K562 (cell line): ENCODE data around the gene C4A.
"Not testable (repeated sequence)": the region's sequence is repeated elsewhere in the genome, so short reads cannot be mapped to it uniquely, and the experiment has no call there.

ENCODE experiments used
- AFF4 ChIP-seq: sonication (generic); formaldehyde crosslinking; IDR thresholded peaks from 2 replicates; pipeline ENCODE4 v1.8.0; 2023; ENCODE audit warnings: mild to moderate bottlenecking, missing genetic modification reagents
- TF ChIP-seq, protein P1 (sequence below), 3 experiments: IDR thresholded peaks in 2 of 3; conservative IDR thresholded peaks in 1 of 3; 2 replicates each; pipeline ENCODE4 v1.5.1; 2011 to 2012; ENCODE audit warnings: low read length in 3 of 3, mild to moderate bottlenecking in 3 of 3, control low read depth in 2 of 3, improper control_type of control experiment in 1 of 3, inconsistent platforms in 1 of 3, low read depth in 1 of 3, mixed read lengths in 1 of 3, moderate library complexity in 1 of 3; ENCODE audit not compliant: insufficient read depth in 2 of 3
- TF ChIP-seq, protein P2 (sequence below): fragments of 150-350 bp; IDR thresholded peaks from 2 replicates; pipeline ENCODE4 v1.6.1; 2014; ENCODE audit warnings: low read depth, mild to moderate bottlenecking, low read length, borderline replicate concordance

DNA sequence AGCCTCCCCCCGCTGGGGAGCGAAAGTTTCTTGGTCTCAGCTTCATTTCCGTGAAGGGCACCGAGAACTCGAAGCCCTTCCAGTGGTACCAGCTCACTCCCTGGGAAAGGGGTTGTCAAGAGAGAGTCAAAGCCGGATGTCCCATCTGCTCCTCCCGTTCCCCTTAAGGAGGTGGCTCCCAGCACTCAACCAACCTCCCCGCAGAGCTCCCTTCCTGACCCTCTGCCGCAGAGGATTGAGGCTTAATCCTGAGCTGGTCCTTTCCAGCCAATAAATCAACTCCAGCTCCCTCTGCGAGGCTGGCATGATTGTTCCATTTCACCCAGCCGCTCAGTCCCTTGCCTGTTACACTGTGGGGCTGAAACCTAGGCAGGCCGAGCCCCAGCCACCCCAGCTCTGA, 26.8 kb downstream of the C4A start:
- TF ChIP-seq, protein P1, sequence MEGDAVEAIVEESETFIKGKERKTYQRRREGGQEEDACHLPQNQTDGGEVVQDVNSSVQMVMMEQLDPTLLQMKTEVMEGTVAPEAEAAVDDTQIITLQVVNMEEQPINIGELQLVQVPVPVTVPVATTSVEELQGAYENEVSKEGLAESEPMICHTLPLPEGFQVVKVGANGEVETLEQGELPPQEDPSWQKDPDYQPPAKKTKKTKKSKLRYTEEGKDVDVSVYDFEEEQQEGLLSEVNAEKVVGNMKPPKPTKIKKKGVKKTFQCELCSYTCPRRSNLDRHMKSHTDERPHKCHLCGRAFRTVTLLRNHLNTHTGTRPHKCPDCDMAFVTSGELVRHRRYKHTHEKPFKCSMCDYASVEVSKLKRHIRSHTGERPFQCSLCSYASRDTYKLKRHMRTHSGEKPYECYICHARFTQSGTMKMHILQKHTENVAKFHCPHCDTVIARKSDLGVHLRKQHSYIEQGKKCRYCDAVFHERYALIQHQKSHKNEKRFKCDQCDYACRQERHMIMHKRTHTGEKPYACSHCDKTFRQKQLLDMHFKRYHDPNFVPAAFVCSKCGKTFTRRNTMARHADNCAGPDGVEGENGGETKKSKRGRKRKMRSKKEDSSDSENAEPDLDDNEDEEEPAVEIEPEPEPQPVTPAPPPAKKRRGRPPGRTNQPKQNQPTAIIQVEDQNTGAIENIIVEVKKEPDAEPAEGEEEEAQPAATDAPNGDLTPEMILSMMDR (IDR thresholded peaks at IDR 0.05 in 2 of 3, conservative IDR thresholded peaks at IDR 0.05 in 1 of 3; ENCODE audit: insufficient read depth in 2 of 3, low read depth in 1 of 3, low read length in 3 of 3) = not testable (repeated sequence)
- TF ChIP-seq, protein P2, sequence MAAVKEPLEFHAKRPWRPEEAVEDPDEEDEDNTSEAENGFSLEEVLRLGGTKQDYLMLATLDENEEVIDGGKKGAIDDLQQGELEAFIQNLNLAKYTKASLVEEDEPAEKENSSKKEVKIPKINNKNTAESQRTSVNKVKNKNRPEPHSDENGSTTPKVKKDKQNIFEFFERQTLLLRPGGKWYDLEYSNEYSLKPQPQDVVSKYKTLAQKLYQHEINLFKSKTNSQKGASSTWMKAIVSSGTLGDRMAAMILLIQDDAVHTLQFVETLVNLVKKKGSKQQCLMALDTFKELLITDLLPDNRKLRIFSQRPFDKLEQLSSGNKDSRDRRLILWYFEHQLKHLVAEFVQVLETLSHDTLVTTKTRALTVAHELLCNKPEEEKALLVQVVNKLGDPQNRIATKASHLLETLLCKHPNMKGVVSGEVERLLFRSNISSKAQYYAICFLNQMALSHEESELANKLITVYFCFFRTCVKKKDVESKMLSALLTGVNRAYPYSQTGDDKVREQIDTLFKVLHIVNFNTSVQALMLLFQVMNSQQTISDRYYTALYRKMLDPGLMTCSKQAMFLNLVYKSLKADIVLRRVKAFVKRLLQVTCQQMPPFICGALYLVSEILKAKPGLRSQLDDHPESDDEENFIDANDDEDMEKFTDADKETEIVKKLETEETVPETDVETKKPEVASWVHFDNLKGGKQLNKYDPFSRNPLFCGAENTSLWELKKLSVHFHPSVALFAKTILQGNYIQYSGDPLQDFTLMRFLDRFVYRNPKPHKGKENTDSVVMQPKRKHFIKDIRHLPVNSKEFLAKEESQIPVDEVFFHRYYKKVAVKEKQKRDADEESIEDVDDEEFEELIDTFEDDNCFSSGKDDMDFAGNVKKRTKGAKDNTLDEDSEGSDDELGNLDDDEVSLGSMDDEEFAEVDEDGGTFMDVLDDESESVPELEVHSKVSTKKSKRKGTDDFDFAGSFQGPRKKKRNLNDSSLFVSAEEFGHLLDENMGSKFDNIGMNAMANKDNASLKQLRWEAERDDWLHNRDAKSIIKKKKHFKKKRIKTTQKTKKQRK = not testable (repeated sequence)
- not testable (repeated sequence) for TF ChIP-seq AFF4 (CRISPR knock-in tag)
